T-helper 1 cell (primary cell): ENCODE results near the gene SH3PXD2A.

Experiments used
- DNase-seq, 5 donors: peaks; one replicate each; pipeline ENCODE4 v3.0.0-alpha.2; 2012 to 2020

Gene SH3PXD2A

GRCh38 chr10:103719036-103719435, 136.3 kb downstream of the SH3PXD2A start:
- no peak for DNase-seq

GRCh38 chr10:103718247-103718620, 137.1 kb downstream of the SH3PXD2A start:
- no peak for DNase-seq

- DNase-seq: no peak
Observed at GRCh38 chr10:103717341-103718246, 137.8 kb downstream of the SH3PXD2A start.

GRCh38 chr10:103716206-103717160, 138.9 kb downstream of the SH3PXD2A start:
- no peak for DNase-seq

GRCh38 chr10:103715430-103715829, 139.9 kb downstream of the SH3PXD2A start:
- no peak for DNase-seq

- DNase-seq: no peak
Observed at GRCh38 chr10:103714232-103714891, 141.0 kb downstream of the SH3PXD2A start.

- DNase-seq: no peak
Observed at GRCh38 chr10:103713676-103714075, 141.7 kb downstream of the SH3PXD2A start.

GRCh38 chr10:103712898-103713498, 142.4 kb downstream of the SH3PXD2A start:
- DNase-seq: peak; percentile 54 to 77 (median 70)

GRCh38 chr10:103712146-103712545, 143.2 kb downstream of the SH3PXD2A start:
- no peak for DNase-seq

- no peak for DNase-seq
Observed at GRCh38 chr10:103711351-103711994, 143.9 kb downstream of the SH3PXD2A start.

GRCh38 chr10:103710490-103710889, 144.9 kb downstream of the SH3PXD2A start:
- no peak for DNase-seq

GRCh38 chr10:103709341-103709920, 145.9 kb downstream of the SH3PXD2A start:
- DNase-seq: no peak

GRCh38 chr10:103708627-103709288, 146.6 kb downstream of the SH3PXD2A start:
- no peak for DNase-seq

- no peak for DNase-seq
Observed at GRCh38 chr10:103707956-103708626, 147.3 kb downstream of the SH3PXD2A start.

GRCh38 chr10:103706762-103707161, 148.6 kb downstream of the SH3PXD2A start:
- no peak for DNase-seq

- DNase-seq: no peak
Observed at GRCh38 chr10:103706047-103706446, 149.3 kb downstream of the SH3PXD2A start.

GRCh38 chr10:103703941-103704919, 151.1 kb downstream of the SH3PXD2A start:
- no peak for DNase-seq

- no peak for DNase-seq
Observed at GRCh38 chr10:103701380-103702222, 153.8 kb downstream of the SH3PXD2A start.
